SK-MEL-5 (cell line): ENCODE measurements around the gene PC. TPM values are rescaled to one million over a fixed set of nuclear protein-coding genes. Genes with fewer than 3 reads are reported as not detected.
"Not testable (repeated sequence)": the region's sequence is repeated elsewhere in the genome, so short reads cannot be mapped to it uniquely, and the experiment has no call there.

Experiments
- DNase-seq: peaks from one replicate; pipeline ENCODE4 v3.0.0-alpha.2; 2016; ENCODE audit warnings: low read depth, low spot score
- in situ Hi-C: cut with HindIII; loops from 2 replicates; pipeline ENCODE4 v1.10.0; 2016; ENCODE audit warnings: low sequenced_read_pairs, high pct_unique_total_duplicates, low pct_unique_long_range_greater_than_20kb
- polyA plus RNA-seq, 2 experiments: library from polyadenylated mRNA; depleted of rRNA; stranded (reverse); fragments of >200 nt; gene quantifications; 2 replicates each; pipeline ENCODE4 v1.2.3, GENCODE V29; 2015
- total RNA-seq: library from RNA; depleted of rRNA; stranded (reverse); fragments of >200 nt; shearing (Covaris generic); gene quantifications from 2 replicates; pipeline ENCODE4 v1.2.3, GENCODE V29; 2014; rRNA removed

PC gene
- total RNA-seq: 17.0 and 19.9 TPM in 2 replicates
- polyA plus RNA-seq (2015; cell fraction: cytosol; rRNA removed): 12.1 and 15.9 TPM in 2 replicates
- 25.6 and 35.4 TPM in 2 replicates for polyA plus RNA-seq (2015; cell fraction: nucleus; rRNA removed)

GRCh38 chr11:66958232-66958955, at the start of gene PC:
Gene PC, minus strand, starts transcription at chr11:66958383. Its CDS starts 86,224 bp downstream, at chr11:66872159.
- peak; percentile 98 for DNase-seq
- in situ Hi-C loops: no loop called here

GRCh38 chr11:67007126-67007525, 48.9 kb upstream of the PC start:
- no peak for DNase-seq
- in situ Hi-C loops: no loop called here

GRCh38 chr11:67006029-67006884, 48.1 kb upstream of the PC start:
- in situ Hi-C loops: no loop called here
- peak; percentile 40 for DNase-seq

GRCh38 chr11:67005200-67005599, 47.0 kb upstream of the PC start:
- DNase-seq, in situ Hi-C loops: not testable (repeated sequence)

- no peak for DNase-seq
- in situ Hi-C loops: no loop called here
These were observed 44.8 kb upstream of the PC start for GRCh38 chr11:67002921-67003411.

- in situ Hi-C loops: no loop called here
- DNase-seq: no peak
These were observed 44.2 kb upstream of the PC start for GRCh38 chr11:67002297-67002913.

- no peak for DNase-seq
- in situ Hi-C loops: no loop called here
These were observed 43.1 kb upstream of the PC start for GRCh38 chr11:67001332-67001731.

- in situ Hi-C loops: no loop called here
- DNase-seq: no peak
These were observed 41.4 kb upstream of the PC start for GRCh38 chr11:66999555-66999954.

- no peak for DNase-seq
These were observed 38.6 kb upstream of the PC start for GRCh38 chr11:66996609-66997273.

GRCh38 chr11:66992041-66992440, 33.9 kb upstream of the PC start:
- in situ Hi-C loops: no loop called here

More at GRCh38 chr11:66996609-66997273, 38.6 kb upstream of the PC start:
- in situ Hi-C loops: no loop called here

GRCh38 chr11:66989360-66989759, 31.2 kb upstream of the PC start:
- in situ Hi-C loops, DNase-seq: not testable (repeated sequence)

More at GRCh38 chr11:66992041-66992440, 33.9 kb upstream of the PC start:
- DNase-seq: no peak

- in situ Hi-C loops, DNase-seq: not testable (repeated sequence)
These were observed 30.6 kb upstream of the PC start for GRCh38 chr11:66988741-66989140.

GRCh38 chr11:66987924-66988637, 29.9 kb upstream of the PC start:
- DNase-seq: no peak
- in situ Hi-C loops: no loop called here

- in situ Hi-C loops: no loop called here
- DNase-seq: no peak
These were observed 29.0 kb upstream of the PC start for GRCh38 chr11:66987158-66987620.

GRCh38 chr11:66986178-66986545, 28.0 kb upstream of the PC start:
- in situ Hi-C loops: no loop called here
- no peak for DNase-seq

- in situ Hi-C loops: no loop called here
- no peak for DNase-seq
These were observed 27.5 kb upstream of the PC start for GRCh38 chr11:66985508-66986177.
